WTC11 (cell line): Measurements from ENCODE around the gene HDAC9. TPM values are rescaled to one million over a fixed set of nuclear protein-coding genes. Genes with fewer than 3 reads are reported as not detected.

ENCODE experiments used
- ATAC-seq: fragments of 200-7000 bp; cut with Tn5 transposase; 2 replicates; pipeline ENCODE4 v1.10.0; 2021; ENCODE audit warnings: mild to moderate bottlenecking, moderate library complexity
- CTCF ChIA-PET: fragments of 300-600 bp; sonication (Branson Sonifier 250); formaldehyde crosslinking; loops from one replicate; lab custom pipeline; 2021; ENCODE audit warnings: antibody characterized with exemption; lab: Charles Lee
- POLR2A ChIA-PET: fragments of 350-600 bp; sonication (Branson Sonifier 250); formaldehyde crosslinking; loops from one replicate; lab custom pipeline; 2021; ENCODE audit warnings: antibody characterized with exemption; lab: Charles Lee
- DNase-seq: peaks from one replicate; pipeline ENCODE4 v3.0.0; 2021; ENCODE audit warnings: low spot score
- H3K27ac Mint-ChIP-seq: 2 replicates; pipeline ENCODE4 v1.8.0; 2021; ENCODE audit warnings: mixed read lengths
- H3K27me3 Mint-ChIP-seq: 2 replicates; pipeline ENCODE4 v1.8.0; 2021; ENCODE audit warnings: low read depth, mild to moderate bottlenecking, moderate library complexity, mixed read lengths
- H3K36me3 Mint-ChIP-seq: 2 replicates; pipeline ENCODE4 v1.8.0; 2021; ENCODE audit warnings: mixed read lengths
- H3K4me1 Mint-ChIP-seq: 2 replicates; pipeline ENCODE4 v1.8.0; 2022; ENCODE audit warnings: mixed read lengths
- H3K4me3 Mint-ChIP-seq: 2 replicates; pipeline ENCODE4 v1.8.0; 2021; ENCODE audit warnings: mild to moderate bottlenecking, moderate library complexity, mixed read lengths
- H3K9me3 Mint-ChIP-seq: 2 replicates; pipeline ENCODE4 v1.8.0; 2021; ENCODE audit warnings: mixed read lengths
- ESRRA ChIP-seq: sonication (generic); formaldehyde crosslinking; IDR thresholded peaks from 2 replicates; pipeline ENCODE4 v1.8.1; 2022; ENCODE audit warnings: mild to moderate bottlenecking, missing genetic modification reagents, borderline replicate concordance
- FOXP4 ChIP-seq: sonication (generic); formaldehyde crosslinking; IDR thresholded peaks from 2 replicates; pipeline ENCODE4 v1.8.0; 2022; ENCODE audit warnings: mild to moderate bottlenecking, missing genetic modification reagents
- JAZF1 ChIP-seq: fragments of 250-450 bp; sonication (Bioruptor Pico); IDR thresholded peaks from 2 replicates; pipeline ENCODE4 v1.9.0; 2021; ENCODE audit warnings: moderate library complexity, mild to moderate bottlenecking, inconsistent platforms
- KAT7 ChIP-seq: sonication (generic); formaldehyde crosslinking; IDR thresholded peaks from 2 replicates; pipeline ENCODE4 v1.8.1; 2023; ENCODE audit warnings: missing genetic modification reagents, mild to moderate bottlenecking, borderline replicate concordance
- MLX ChIP-seq: sonication (generic); formaldehyde crosslinking; IDR thresholded peaks from 2 replicates; pipeline ENCODE4 v1.8.1; 2023; ENCODE audit warnings: mild to moderate bottlenecking, missing genetic modification reagents, moderate library complexity
- NFE2L1 ChIP-seq: sonication (generic); formaldehyde crosslinking; IDR thresholded peaks from 2 replicates; pipeline ENCODE4 v1.8.1; 2023; ENCODE audit warnings: missing genetic modification reagents
- OVOL2 ChIP-seq: fragments of 250-450 bp; sonication (Bioruptor Pico); IDR thresholded peaks from 2 replicates; pipeline ENCODE4 v1.9.0; 2021; ENCODE audit warnings: mild to moderate bottlenecking, borderline replicate concordance
- PRDM15 ChIP-seq: sonication (generic); formaldehyde crosslinking; IDR thresholded peaks from 2 replicates; pipeline ENCODE4 v1.8.0; 2022; ENCODE audit warnings: missing genetic modification reagents
- SOX15 ChIP-seq: fragments of 250-450 bp; sonication (Bioruptor Pico); IDR thresholded peaks from 2 replicates; pipeline ENCODE4 v1.9.0; 2021; ENCODE audit warnings: mild to moderate bottlenecking
- USF2 ChIP-seq: sonication (generic); formaldehyde crosslinking; IDR thresholded peaks from 2 replicates; pipeline ENCODE4 v1.8.1; 2023; ENCODE audit warnings: mild to moderate bottlenecking, missing genetic modification reagents, moderate library complexity
- ZNF121 ChIP-seq: sonication (generic); formaldehyde crosslinking; IDR thresholded peaks from 2 replicates; pipeline ENCODE4 v1.8.0; 2023; ENCODE audit warnings: missing genetic modification reagents
- ZNF138 ChIP-seq: sonication (generic); formaldehyde crosslinking; conservative IDR thresholded peaks from 2 replicates; pipeline ENCODE4 v1.8.1; 2022; ENCODE audit warnings: mild to moderate bottlenecking, moderate library complexity, missing genetic modification reagents
- ZNF416 ChIP-seq: fragments of 250-450 bp; sonication (Bioruptor Pico); IDR thresholded peaks from 2 replicates; pipeline ENCODE4 v1.9.0; 2021; ENCODE audit warnings: mild to moderate bottlenecking, inconsistent platforms
- total RNA-seq: library from RNA; stranded (reverse); gene quantifications from 3 replicates; pipeline ENCODE4 v1.2.3, GENCODE V29; 2021
- TF ChIP-seq, protein P1 (sequence below): sonication (generic); formaldehyde crosslinking; IDR thresholded peaks from 2 replicates; pipeline ENCODE4 v1.8.1; 2022; ENCODE audit warnings: missing genetic modification reagents, borderline replicate concordance
- TF ChIP-seq, protein P2 (sequence below): fragments of 250-450 bp; sonication (Bioruptor Pico); IDR thresholded peaks from 2 replicates; pipeline ENCODE4 v1.9.0; 2021; ENCODE audit warnings: moderate library complexity, mild to moderate bottlenecking, inconsistent platforms, borderline replicate concordance
- TF ChIP-seq, protein P3 (sequence below): fragments of 250-450 bp; sonication (Bioruptor Pico); conservative IDR thresholded peaks from 2 replicates; pipeline ENCODE4 v1.9.0; 2021; ENCODE audit warnings: mild to moderate bottlenecking
- TF ChIP-seq, protein P4 (sequence below): fragments of 250-450 bp; sonication (Bioruptor Pico); IDR thresholded peaks from 2 replicates; pipeline ENCODE4 v1.9.0; 2021; ENCODE audit warnings: mild to moderate bottlenecking

HDAC9 gene
- total RNA-seq, 1 experiment from 2014 or later = 18.8 TPM

DNA sequence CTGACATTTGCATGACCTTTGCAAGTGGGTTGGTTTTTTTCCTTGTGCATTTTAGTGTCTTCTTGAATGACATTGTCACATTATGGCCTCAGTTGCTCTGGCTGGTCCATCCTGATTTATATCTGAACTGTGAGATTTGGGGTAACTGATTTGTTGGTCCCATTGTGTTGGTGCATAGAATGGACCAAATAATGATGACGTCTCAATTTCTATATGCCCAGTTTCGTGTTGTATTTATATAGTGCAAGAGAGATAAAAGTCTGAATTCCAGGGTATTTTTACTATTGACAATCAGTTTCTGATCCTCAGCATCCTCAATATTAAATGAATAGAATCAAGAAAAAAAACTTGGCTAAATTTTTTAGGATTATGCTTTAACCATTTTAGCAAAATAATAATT, 281.8 kb downstream of the HDAC9 start (continued):
- TF ChIP-seq, protein P1, sequence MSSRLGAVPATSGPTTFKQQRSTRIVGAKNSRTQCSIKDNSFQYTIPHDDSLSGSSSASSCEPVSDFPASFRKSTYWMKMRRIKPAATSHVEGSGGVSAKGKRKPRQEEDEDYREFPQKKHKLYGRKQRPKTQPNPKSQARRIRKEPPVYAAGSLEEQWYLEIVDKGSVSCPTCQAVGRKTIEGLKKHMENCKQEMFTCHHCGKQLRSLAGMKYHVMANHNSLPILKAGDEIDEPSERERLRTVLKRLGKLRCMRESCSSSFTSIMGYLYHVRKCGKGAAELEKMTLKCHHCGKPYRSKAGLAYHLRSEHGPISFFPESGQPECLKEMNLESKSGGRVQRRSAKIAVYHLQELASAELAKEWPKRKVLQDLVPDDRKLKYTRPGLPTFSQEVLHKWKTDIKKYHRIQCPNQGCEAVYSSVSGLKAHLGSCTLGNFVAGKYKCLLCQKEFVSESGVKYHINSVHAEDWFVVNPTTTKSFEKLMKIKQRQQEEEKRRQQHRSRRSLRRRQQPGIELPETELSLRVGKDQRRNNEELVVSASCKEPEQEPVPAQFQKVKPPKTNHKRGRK (CRISPR knock-in tag) = no peak
- no peak for TF ChIP-seq ZNF416 (CRISPR knock-in tag)

DNA sequence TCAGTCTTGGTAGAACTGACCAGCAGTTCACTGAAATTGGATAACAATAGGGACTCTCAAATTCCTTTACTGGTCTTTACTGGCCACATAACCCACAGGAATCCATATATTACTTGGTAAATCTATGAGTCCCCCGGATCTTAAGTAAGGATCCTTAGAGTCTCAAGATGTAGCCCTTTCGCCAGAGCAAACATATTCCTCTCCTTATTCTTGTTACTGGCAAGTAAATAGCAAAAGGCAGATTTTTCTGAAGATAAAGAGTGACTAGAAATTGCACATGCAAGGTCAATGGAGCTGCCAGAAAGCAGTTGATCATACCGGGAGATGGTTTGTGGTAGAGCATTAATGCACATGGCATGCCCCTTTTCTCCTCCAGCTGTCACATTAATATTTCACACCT, 283.0 kb downstream of the HDAC9 start:
- ATAC-seq (no peak), DNase-seq (no peak)
- Mint-ChIP-seq H3K9me3 (no peaks in the 10 kb centered on the region), H3K4me1 (peaks cover 3% of the 10 kb centered on the region; the same call in 1 of the 2 replicates), H3K27ac (no peak overlapping the region), H3K36me3 (no peaks in the 10 kb centered on the region), H3K4me3 (no peak overlapping the region), H3K27me3 (no peaks in the 10 kb centered on the region)
- POLR2A ChIA-PET = no interaction called here
- CTCF ChIA-PET = no interaction called here
- no peak for TF ChIP-seq ZNF121 (CRISPR knock-in tag)
- TF ChIP-seq, protein P2, sequence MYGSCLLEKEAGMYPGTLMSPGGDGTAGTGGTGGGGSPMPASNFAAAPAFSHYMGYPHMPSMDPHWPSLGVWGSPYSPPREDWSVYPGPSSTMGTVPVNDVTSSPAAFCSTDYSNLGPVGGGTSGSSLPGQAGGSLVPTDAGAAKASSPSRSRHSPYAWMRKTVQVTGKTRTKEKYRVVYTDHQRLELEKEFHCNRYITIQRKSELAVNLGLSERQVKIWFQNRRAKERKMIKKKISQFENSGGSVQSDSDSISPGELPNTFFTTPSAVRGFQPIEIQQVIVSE (CRISPR knock-in tag) = no peak
- no peak for TF ChIP-seq ZNF138
- no peak for TF ChIP-seq JAZF1 (CRISPR knock-in tag)
- TF ChIP-seq USF2 (CRISPR knock-in tag) = no peak
- no peak for TF ChIP-seq NFE2L1 (CRISPR knock-in tag)
- TF ChIP-seq, protein P3, sequence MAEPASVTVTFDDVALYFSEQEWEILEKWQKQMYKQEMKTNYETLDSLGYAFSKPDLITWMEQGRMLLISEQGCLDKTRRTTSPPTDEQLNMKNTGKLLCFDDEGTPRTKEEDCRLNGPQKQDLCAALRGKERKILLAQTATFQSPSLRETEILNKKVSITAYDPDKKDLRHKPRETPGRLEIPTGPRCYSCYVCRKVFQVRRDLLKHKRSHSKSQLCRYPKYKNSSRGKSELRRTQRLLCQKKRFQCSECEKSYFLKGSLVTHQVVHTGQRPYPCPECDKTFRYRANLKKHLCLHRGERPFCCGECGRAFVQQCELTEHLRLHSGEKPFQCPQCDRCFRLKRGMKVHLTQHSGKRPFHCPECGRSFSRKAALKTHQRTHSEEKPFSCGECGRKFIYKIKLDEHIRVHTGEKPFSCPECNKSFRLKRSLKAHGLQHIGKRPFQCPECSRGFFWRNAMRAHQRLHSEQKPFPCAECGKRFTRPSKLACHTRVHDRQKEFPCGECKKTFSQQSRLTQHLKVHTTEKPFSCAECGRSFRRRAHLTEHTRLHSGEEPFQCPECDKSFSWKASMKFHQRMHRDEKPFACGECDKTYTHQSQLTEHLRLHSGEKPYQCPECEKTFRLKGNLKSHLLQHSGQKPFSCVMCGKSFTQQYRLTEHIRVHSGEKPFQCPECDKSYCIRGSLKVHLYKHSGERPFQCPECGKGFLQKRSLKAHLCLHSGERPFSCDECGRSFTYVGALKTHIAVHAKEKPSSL (CRISPR knock-in tag) = no peak
- no peak for TF ChIP-seq OVOL2 (CRISPR knock-in tag)
- TF ChIP-seq KAT7 (CRISPR knock-in tag) = no peak
- no peak for TF ChIP-seq FOXP4 (CRISPR knock-in tag)
- TF ChIP-seq, protein P4, sequence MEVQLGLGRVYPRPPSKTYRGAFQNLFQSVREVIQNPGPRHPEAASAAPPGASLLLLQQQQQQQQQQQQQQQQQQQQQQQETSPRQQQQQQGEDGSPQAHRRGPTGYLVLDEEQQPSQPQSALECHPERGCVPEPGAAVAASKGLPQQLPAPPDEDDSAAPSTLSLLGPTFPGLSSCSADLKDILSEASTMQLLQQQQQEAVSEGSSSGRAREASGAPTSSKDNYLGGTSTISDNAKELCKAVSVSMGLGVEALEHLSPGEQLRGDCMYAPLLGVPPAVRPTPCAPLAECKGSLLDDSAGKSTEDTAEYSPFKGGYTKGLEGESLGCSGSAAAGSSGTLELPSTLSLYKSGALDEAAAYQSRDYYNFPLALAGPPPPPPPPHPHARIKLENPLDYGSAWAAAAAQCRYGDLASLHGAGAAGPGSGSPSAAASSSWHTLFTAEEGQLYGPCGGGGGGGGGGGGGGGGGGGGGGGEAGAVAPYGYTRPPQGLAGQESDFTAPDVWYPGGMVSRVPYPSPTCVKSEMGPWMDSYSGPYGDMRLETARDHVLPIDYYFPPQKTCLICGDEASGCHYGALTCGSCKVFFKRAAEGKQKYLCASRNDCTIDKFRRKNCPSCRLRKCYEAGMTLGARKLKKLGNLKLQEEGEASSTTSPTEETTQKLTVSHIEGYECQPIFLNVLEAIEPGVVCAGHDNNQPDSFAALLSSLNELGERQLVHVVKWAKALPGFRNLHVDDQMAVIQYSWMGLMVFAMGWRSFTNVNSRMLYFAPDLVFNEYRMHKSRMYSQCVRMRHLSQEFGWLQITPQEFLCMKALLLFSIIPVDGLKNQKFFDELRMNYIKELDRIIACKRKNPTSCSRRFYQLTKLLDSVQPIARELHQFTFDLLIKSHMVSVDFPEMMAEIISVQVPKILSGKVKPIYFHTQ = no peak
- no peak for TF ChIP-seq SOX15 (CRISPR knock-in tag)
- no peak for TF ChIP-seq PRDM15
- TF ChIP-seq MLX (CRISPR knock-in tag) = no peak
- no peak for TF ChIP-seq ESRRA (CRISPR knock-in tag)
